DND-41 (cell line): ENCODE measurements around the gene SH2D1B.

Experiments
- CTCF ChIP-seq: IDR thresholded peaks from 2 replicates; pipeline ENCODE4 v1.5.1; 2012; ENCODE audit warnings: borderline replicate concordance, low read length, moderate library complexity, mild to moderate bottlenecking; ENCODE audit not compliant: poor library complexity, severe bottlenecking; ENCODE audit errors: extremely low read depth
- EZH2 ChIP-seq: IDR thresholded peaks from 3 replicates; pipeline ENCODE4 v1.6.1; 2012; ENCODE audit warnings: borderline replicate concordance, low read depth, mild to moderate bottlenecking, moderate library complexity, low read length, inconsistent platforms; ENCODE audit not compliant: severe bottlenecking

DNA sequence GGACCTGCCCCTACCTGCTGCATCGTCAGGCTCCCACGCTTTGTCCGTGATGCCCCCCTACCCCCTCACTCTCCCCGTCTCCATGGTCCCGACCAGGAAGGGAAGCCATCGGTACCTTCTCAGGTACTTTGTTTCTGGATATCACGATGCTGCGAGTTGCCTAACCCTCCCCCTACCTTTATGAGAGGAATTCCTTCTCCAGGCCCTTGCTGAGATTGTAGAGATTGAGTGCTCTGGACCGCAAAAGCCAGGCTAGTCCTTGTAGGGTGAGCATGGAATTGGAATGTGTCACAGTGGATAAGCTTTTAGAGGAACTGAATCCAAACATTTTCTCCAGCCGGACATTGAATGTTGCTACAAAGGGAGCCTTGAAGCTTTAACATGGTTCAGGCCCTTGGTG lies 44.2 kb downstream of the SH2D1B start:
- TF ChIP-seq CTCF (no peak), EZH2 (no peak)
